KG1 (cell line): ENCODE data around the gene STXBP3.

Experiments
- DNase-seq: peaks from one replicate; lab custom pipeline; 2025; lab: John Stamatoyannopoulos, UW

The STXBP3 gene

GRCh38 chr1:108808438-108808837, 62.0 kb downstream of the STXBP3 start:
- no peak for DNase-seq

GRCh38 chr1:108811611-108812010, 65.1 kb downstream of the STXBP3 start:
- DNase-seq = no peak

DNA sequence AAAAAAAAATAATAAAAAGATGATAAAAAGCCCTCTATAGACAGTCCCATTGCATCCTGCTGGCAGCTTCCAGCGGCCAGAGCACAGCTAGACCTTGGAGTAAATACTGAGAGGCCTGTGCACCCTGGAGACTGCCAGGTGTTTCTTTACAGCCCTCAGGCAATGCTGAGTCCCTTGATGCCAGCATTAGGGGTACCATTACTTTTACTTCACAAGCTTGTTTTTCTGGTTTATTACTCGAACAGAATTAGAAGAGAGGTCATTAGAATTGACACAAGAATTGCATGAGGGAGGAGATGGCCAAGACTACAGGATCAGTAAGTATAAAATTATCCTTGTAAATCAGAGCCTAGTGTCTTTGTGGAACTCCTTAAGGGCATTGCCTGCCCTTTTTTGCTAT, 66.9 kb downstream of the STXBP3 start:
- DNase-seq = no peak

GRCh38 chr1:108814343-108815125, 68.1 kb downstream of the STXBP3 start:
- no peak for DNase-seq

DNA sequence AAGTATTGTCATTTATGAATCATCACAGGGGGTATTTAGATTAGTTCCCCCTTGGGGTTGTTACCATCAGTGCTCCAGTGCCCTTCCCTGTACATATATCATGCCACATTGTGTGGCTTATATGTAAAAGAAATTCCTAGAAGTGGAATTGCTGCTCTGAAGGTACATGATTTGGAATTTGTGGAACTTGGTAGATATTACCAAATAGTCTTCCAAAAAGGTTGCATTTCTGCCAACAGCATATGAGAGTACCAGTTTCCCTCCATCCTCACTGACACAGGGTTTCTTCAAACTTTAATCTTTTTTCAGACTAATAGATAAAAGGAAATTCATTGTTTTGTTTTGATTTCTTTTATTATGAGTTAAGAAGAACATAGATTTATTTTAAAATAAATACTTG, 69.1 kb downstream of the STXBP3 start:
- no peak for DNase-seq

GRCh38 chr1:108816049-108816893, 69.8 kb downstream of the STXBP3 start:
- DNase-seq = no peak

GRCh38 chr1:108817016-108817415, 70.5 kb downstream of the STXBP3 start:
- no peak for DNase-seq

DNA sequence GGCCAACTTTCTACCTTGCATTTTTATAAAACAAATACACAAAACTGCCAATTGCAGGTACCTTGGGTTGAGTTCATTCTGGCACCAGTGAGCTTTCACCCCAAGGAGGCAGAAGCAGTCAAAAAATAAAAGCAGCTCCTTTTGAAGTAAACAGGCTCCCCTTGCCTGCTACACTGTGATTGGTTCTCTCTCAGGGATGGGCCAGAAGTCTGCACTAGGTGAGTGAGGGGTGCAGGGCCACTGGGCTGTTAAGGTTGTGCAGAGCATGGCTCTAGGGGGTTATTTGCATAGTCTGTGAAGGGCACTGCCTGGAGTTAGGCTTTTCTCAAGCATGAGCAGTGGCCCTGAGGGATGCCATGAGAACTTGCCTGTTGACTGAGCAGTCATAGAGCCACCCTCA, 71.3 kb downstream of the STXBP3 start:
- no peak for DNase-seq

DNA sequence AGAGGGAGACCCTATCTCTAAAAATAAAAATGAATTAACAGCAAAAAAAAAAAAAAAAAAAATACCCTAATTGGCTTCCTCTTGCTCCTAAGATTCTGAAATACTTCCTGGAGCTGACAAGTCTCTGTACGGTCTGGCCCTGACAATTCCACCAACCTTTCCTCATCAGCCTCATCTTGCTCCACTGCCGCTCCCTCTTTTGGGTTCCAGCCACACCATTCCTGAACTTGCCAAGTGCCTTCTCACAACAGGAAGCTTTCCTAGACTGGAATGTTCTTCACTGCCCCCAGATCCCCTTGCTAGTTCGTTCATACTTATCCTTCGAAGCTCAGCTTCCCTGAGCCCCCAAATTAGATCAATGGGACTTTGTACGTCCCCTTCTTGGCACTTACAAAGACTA, 73.4 kb downstream of the STXBP3 start:
- no peak for DNase-seq

GRCh38 chr1:108823632-108824031, 77.2 kb downstream of the STXBP3 start:
- DNase-seq = no peak

GRCh38 chr1:108824051-108824450, 77.6 kb downstream of the STXBP3 start:
- DNase-seq = no peak

GRCh38 chr1:108826081-108826635, 79.7 kb downstream of the STXBP3 start:
- no peak for DNase-seq

GRCh38 chr1:108828074-108828961, 81.8 kb downstream of the STXBP3 start:
- DNase-seq = peak; percentile 49

- no peak for DNase-seq
These were observed 83.0 kb downstream of the STXBP3 start for GRCh38 chr1:108829498-108829916.

- DNase-seq = no peak
These were observed 83.9 kb downstream of the STXBP3 start for GRCh38 chr1:108830119-108831008.

DNA sequence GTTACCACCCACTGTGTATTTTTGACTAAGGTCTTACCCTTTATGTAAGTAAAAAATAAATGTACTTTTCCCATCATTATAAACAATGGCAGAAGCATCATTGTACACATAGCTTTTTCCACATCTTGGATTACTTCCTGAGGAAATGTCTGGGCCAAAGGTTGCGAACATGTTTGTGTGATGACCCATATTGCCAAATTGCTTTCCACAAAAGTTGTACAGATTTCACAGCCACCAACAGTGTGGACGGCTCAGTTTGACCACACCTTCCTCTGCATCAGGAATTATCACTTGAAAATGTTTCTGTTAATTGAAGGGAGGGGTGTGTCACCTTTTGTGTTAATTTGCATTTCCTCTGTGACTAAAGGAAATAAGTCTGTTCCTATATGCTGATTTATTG, 84.8 kb downstream of the STXBP3 start:
- DNase-seq = no peak

- no peak for DNase-seq
These were observed 86.5 kb downstream of the STXBP3 start for GRCh38 chr1:108832929-108833328.

- no peak for DNase-seq
These were observed 95.2 kb downstream of the STXBP3 start for GRCh38 chr1:108841703-108842102.

GRCh38 chr1:108842525-108843181, 96.2 kb downstream of the STXBP3 start:
- no peak for DNase-seq

DNA sequence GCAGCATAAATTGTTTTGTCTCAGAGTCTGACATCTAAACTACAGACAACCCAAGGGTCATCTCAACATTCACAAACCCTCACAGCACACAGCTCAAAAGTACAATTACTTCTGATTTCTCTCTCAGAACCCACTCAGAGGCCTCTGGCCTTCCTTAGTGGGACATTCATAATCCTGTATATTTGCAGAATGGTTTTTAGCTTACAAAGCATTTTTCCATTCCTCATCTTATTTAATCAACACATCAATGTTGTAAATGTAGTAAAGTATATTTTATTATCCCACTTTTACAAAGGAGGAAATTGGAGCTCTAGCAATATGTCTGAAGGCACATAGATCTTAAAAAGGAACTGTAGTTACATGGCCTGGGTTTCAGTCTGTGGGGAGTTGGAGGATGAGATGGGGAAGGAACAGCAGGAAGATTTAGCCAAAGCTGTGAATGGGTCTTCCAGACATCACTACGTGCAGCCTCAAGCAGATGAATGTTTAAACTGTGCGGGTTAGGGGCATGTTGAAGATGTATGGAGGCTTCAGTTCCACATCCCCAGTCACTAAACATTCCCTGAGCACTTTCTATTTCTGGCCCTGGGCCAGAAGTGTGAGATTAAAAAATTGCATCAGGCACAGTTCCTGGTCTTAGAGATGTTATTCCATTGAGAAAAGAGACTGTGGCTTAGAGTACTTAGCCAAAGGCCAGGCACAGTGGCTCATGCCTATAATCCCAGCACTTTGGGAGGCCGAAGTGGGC, 97.1 kb downstream of the STXBP3 start:
- no peak for DNase-seq
